ENCODE data around the gene DNAJB8. TPM values are rescaled to one million over a fixed set of nuclear protein-coding genes. Genes with fewer than 3 reads are reported as not detected.

DNAJB8 gene
- total RNA-seq, 2 experiments from 2014 or later = not detected

- DNase-seq (ENCODE audit: low spot score) = no peak
These were observed 25.4 kb upstream of the DNAJB8 start for GRCh38 chr3:128491941-128492670.

DNA sequence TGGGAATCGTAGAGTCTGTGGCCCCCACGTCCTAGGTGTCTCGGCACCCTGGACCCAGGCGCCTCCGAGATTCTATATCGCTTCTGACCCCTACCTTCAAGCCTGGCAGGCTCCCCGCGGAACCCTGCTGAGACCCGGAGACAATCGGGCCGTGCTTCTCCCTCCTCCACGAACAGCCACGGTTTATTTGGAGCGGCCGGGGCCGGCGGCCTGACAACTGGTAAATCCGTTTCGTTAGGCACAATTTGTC, 24.9 kb upstream of the DNAJB8 start:
- CTCF ChIA-PET (ENCODE audit: unreplicated experiment) = no interaction called here
- Histone ChIP-seq H3K9me3 (ENCODE audit: low read length) (no peaks in the 10 kb centered on the region), H3K4me1 (ENCODE audit: insufficient read depth, low read length, poor library complexity, severe bottlenecking) (no peaks in the 10 kb centered on the region), H3K4me3 (ENCODE audit: low read depth, low read length, poor library complexity, severe bottlenecking) (no peak overlapping the region), H3K4me2 (ENCODE audit: low read length) (no peak overlapping the region), H2AFZ (ENCODE audit: low read length) (no peak overlapping the region), H4K20me1 (ENCODE audit: insufficient read depth, low read length) (no peaks in the 10 kb centered on the region; the same call in 1 of the 2 replicates), H3K79me2 (ENCODE audit: insufficient read depth, low read depth, low read length) (no peaks in the 10 kb centered on the region), H3K36me3 (ENCODE audit: insufficient read depth, low read length) (no peaks in the 10 kb centered on the region), H3K9me2 (ENCODE audit: insufficient read depth, low read length) (no peaks in the 10 kb centered on the region), H3K27ac (ENCODE audit: low read depth, low read length, poor library complexity, severe bottlenecking) (no peak overlapping the region)
- no TSS peak for BruUV-seq (replicated peaks)
- POLR2A ChIA-PET = no interaction called here
- no peak for DNase-seq (ENCODE audit: low spot score)
- TF ChIP-seq CTCF (conservative IDR thresholded peaks at IDR 0.05; ENCODE audit: low read length) = no peak
- no peak for TF ChIP-seq EZH2phosphoT487 (IDR thresholded peaks at IDR 0.05; ENCODE audit: borderline replicate concordance, low read depth, low read length)
- intact Hi-C loops (cut with micrococcal nuclease; ENCODE audit: unreplicated experiment) = no loop called here

More at GRCh38 chr3:128491941-128492670, 25.4 kb upstream of the DNAJB8 start:
- H3K4me2 ChIP-seq (ENCODE audit: low read length) = peak overlapping the region; percentile 41; the same call in 1 of the 2 replicates
- no peaks in the 10 kb centered on the region for H3K4me1 ChIP-seq (ENCODE audit: insufficient read depth, low read length, poor library complexity, severe bottlenecking)
- POLR2A ChIA-PET = no interaction called here
- no peak overlapping the region for H2AFZ ChIP-seq (ENCODE audit: low read length)
- no TSS peak for BruUV-seq (replicated peaks)
- no peaks in the 10 kb centered on the region for H3K79me2 ChIP-seq (ENCODE audit: insufficient read depth, low read depth, low read length)
- H3K4me3 ChIP-seq (ENCODE audit: low read depth, low read length, poor library complexity, severe bottlenecking) = no peak overlapping the region
- no peak overlapping the region for H3K27ac ChIP-seq (ENCODE audit: low read depth, low read length, poor library complexity, severe bottlenecking)
- intact Hi-C loops (cut with micrococcal nuclease; ENCODE audit: unreplicated experiment) = no loop called here
- no peaks in the 10 kb centered on the region; the same call in 1 of the 2 replicates for H4K20me1 ChIP-seq (ENCODE audit: insufficient read depth, low read length)
- CTCF ChIA-PET (ENCODE audit: unreplicated experiment) = no interaction called here
- no peaks in the 10 kb centered on the region for H3K36me3 ChIP-seq (ENCODE audit: insufficient read depth, low read length)
- no peaks in the 10 kb centered on the region for H3K9me3 ChIP-seq (ENCODE audit: low read length)
- TF ChIP-seq CTCF (conservative IDR thresholded peaks at IDR 0.05; ENCODE audit: low read length) (no peak), EZH2phosphoT487 (IDR thresholded peaks at IDR 0.05; ENCODE audit: borderline replicate concordance, low read depth, low read length) (peak; percentile 44; the same call in 1 of the 2 replicates)
- no peaks in the 10 kb centered on the region for H3K9me2 ChIP-seq (ENCODE audit: insufficient read depth, low read length)

DNA sequence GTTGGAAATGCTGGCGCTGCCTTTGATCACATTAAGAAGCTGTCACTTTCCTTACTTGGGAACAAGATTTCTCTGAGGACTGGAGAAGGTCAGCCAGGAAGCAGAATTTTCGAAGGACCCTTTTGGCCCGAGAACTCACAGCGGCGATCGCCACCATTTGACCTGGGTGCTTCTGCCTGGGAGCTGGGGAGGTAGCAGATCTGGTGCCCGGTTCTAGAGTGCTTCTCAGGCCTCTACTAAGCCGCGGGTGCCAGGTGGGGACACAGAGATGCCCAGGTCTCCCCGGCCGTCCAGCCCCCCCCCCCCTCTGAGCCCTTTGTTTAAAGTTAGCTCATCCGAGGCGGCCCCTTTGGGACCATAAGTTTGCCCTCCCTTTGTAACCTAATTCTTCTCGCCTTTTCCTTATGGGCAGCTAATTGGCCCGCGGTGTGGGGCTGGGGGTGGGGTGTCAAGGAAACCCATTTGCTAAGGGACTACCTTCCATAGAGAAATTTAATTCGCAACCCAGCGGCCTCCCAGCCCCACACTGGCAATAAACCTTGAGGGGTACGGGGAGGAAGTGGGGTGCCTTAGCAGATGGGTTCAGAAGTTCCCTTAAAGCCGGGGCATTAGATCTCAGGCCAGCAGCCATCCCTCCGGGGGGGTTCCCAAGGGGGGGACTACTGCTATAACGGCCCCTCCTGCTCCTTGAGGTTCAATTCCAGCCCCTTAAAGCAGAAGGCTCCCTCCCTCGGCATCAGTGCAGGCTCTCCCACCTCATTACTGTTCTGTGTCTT, 24.4 kb upstream of the DNAJB8 start:
- Histone ChIP-seq H3K9me2 (ENCODE audit: insufficient read depth, low read length) (no peaks in the 10 kb centered on the region), H3K4me2 (ENCODE audit: low read length) (no peak overlapping the region), H3K27ac (ENCODE audit: low read depth, low read length, poor library complexity, severe bottlenecking) (no peak overlapping the region), H3K9me3 (ENCODE audit: low read length) (no peaks in the 10 kb centered on the region), H3K79me2 (ENCODE audit: insufficient read depth, low read depth, low read length) (no peaks in the 10 kb centered on the region), H3K4me3 (ENCODE audit: low read depth, low read length, poor library complexity, severe bottlenecking) (no peak overlapping the region), H4K20me1 (ENCODE audit: insufficient read depth, low read length) (no peaks in the 10 kb centered on the region; the same call in 1 of the 2 replicates), H3K36me3 (ENCODE audit: insufficient read depth, low read length) (no peaks in the 10 kb centered on the region), H3K4me1 (ENCODE audit: insufficient read depth, low read length, poor library complexity, severe bottlenecking) (no peaks in the 10 kb centered on the region), H2AFZ (ENCODE audit: low read length) (no peak overlapping the region)
- BruUV-seq (replicated peaks) = no TSS peak
- POLR2A ChIA-PET = no interaction called here
- CTCF ChIA-PET (ENCODE audit: unreplicated experiment) = no interaction called here
- TF ChIP-seq EZH2phosphoT487 (IDR thresholded peaks at IDR 0.05; ENCODE audit: borderline replicate concordance, low read depth, low read length) (no peak), CTCF (conservative IDR thresholded peaks at IDR 0.05; ENCODE audit: low read length) (no peak)
- intact Hi-C loops (cut with micrococcal nuclease; ENCODE audit: unreplicated experiment) = no loop called here
- DNase-seq (ENCODE audit: low spot score) = no peak
